CD14-positive monocyte (primary cell): ENCODE results near the gene IL31RA. TPM values are rescaled to one million over a fixed set of nuclear protein-coding genes. Genes with fewer than 3 reads are reported as not detected.

ENCODE experiments used
- DNase-seq, 3 donors: peaks; one replicate each; pipeline ENCODE4 v3.0.0-alpha.2; 2011 to 2022
- H2AFZ ChIP-seq: 2 replicates; pipeline ENCODE4 v1.6.0; 2012; ENCODE audit warnings: mild to moderate bottlenecking, low read depth, low read length, inconsistent platforms; ENCODE audit not compliant: insufficient read depth, poor library complexity, severe bottlenecking
- H3K27ac ChIP-seq, 2 donors: 1 replicate in 1 of 2; 2 replicates in 1 of 2; pipeline ENCODE4 v1.5.1; 2012 to 2013; ENCODE audit warnings: low read length in 2 of 2, control low read depth in 1 of 2, inconsistent platforms in 1 of 2, low read depth in 1 of 2, mild to moderate bottlenecking in 1 of 2
- H3K27me3 ChIP-seq, 2 donors: one replicate each; pipeline versions ENCODE4 v1.6.0 to v1.6.1; 2011 to 2013; ENCODE audit warnings: low read length in 2 of 2; ENCODE audit not compliant: control insufficient read depth in 2 of 2, insufficient read depth in 2 of 2
- H3K36me3 ChIP-seq, 2 donors: replicated peaks in 1 of 2; 1 replicate in 1 of 2; 2 replicates in 1 of 2; pipeline versions ENCODE4 v1.5.1 to v1.6.1; 2012 to 2013; ENCODE audit warnings: low read length in 2 of 2, control low read depth in 1 of 2, inconsistent platforms in 1 of 2, mild to moderate bottlenecking in 1 of 2; ENCODE audit not compliant: insufficient read depth in 2 of 2, control insufficient read depth in 1 of 2
- H3K4me1 ChIP-seq, 2 donors: 1 replicate in 1 of 2; 2 replicates in 1 of 2; pipeline versions ENCODE4 v1.5.1 to v1.6.1; 2012 to 2013; ENCODE audit warnings: low read length in 2 of 2, control low read depth in 1 of 2, inconsistent platforms in 1 of 2, mild to moderate bottlenecking in 1 of 2, moderate library complexity in 1 of 2; ENCODE audit not compliant: insufficient read depth in 2 of 2, control insufficient read depth in 1 of 2
- H3K4me2 ChIP-seq: replicated peaks from 2 replicates; pipeline ENCODE3; 2012; ENCODE audit warnings: low read length, moderate library complexity, mild to moderate bottlenecking; ENCODE audit not compliant: poor library complexity, severe bottlenecking; ENCODE audit errors: extremely low read depth
- H3K4me3 ChIP-seq, 3 experiments: fragments of 200-600 bp in 1 of 3; sonication (generic) in 1 of 3; replicated peaks in 1 of 3; 1 replicate in 2 of 3; 2 replicates in 1 of 3; pipeline ENCODE4 v1.5.1; 2011 to 2013; ENCODE audit warnings: low read length in 3 of 3, mild to moderate bottlenecking in 3 of 3, control low read depth in 2 of 3, low read depth in 2 of 3, inconsistent platforms in 1 of 3, moderate library complexity in 1 of 3
- H3K79me2 ChIP-seq: 2 replicates; pipeline ENCODE4 v1.6.0; 2012; ENCODE audit warnings: mild to moderate bottlenecking, control low read depth, inconsistent platforms, low read length, moderate library complexity; ENCODE audit not compliant: insufficient read depth
- H3K9ac ChIP-seq: 2 replicates; pipeline ENCODE4 v1.6.0; 2017; ENCODE audit warnings: low read length, mild to moderate bottlenecking; ENCODE audit not compliant: insufficient read depth, poor library complexity, severe bottlenecking
- H3K9me3 ChIP-seq, 2 donors: replicated peaks in 1 of 2; 1 replicate in 1 of 2; 2 replicates in 1 of 2; pipeline versions ENCODE4 v1.5.1 to v1.6.1; 2012 to 2013; ENCODE audit warnings: low read length in 2 of 2, control low read depth in 1 of 2; ENCODE audit not compliant: control insufficient read depth in 1 of 2, insufficient read depth in 1 of 2
- H4K20me1 ChIP-seq: 2 replicates; pipeline ENCODE4 v1.6.0; 2012; ENCODE audit warnings: mild to moderate bottlenecking, low read length, control low read depth, moderate library complexity; ENCODE audit not compliant: insufficient read depth
- H3K27ac Mint-ChIP-seq, 7 donors: one replicate each; pipeline ENCODE4 v1.8.0; 2020; ENCODE audit warnings: mild to moderate bottlenecking in 7 of 7, mixed read lengths in 7 of 7, moderate library complexity in 6 of 7, inconsistent platforms in 2 of 7
- H3K27me3 Mint-ChIP-seq, 3 donors: one replicate each; pipeline ENCODE4 v1.8.0; 2021 to 2022; ENCODE audit warnings: low read depth in 3 of 3, mild to moderate bottlenecking in 3 of 3, mixed read lengths in 3 of 3, moderate library complexity in 3 of 3, inconsistent platforms in 1 of 3
- H3K36me3 Mint-ChIP-seq, 2 donors: one replicate each; pipeline ENCODE4 v1.8.0; 2020; ENCODE audit warnings: mixed read lengths in 2 of 2, inconsistent platforms in 1 of 2, mild to moderate bottlenecking in 1 of 2
- H3K4me1 Mint-ChIP-seq: one replicate; pipeline ENCODE4 v1.8.0; 2020; ENCODE audit warnings: mild to moderate bottlenecking, mixed read lengths
- H3K4me3 Mint-ChIP-seq, 2 donors: one replicate each; pipeline ENCODE4 v1.8.0; 2020; ENCODE audit warnings: mild to moderate bottlenecking in 2 of 2, mixed read lengths in 2 of 2, moderate library complexity in 1 of 2
- H3K9me3 Mint-ChIP-seq, 7 donors: one replicate each; pipeline ENCODE4 v1.8.0; 2020 to 2022; ENCODE audit warnings: mixed read lengths in 7 of 7, mild to moderate bottlenecking in 6 of 7, moderate library complexity in 6 of 7, inconsistent platforms in 2 of 7
- CTCF ChIP-seq: fragments of 200-600 bp; IDR thresholded peaks from one replicate; pipeline ENCODE4 v1.8.0; 2022; ENCODE audit warnings: antibody characterized with exemption, mild to moderate bottlenecking
- WGBS: methylation state at CpG from one replicate; pipeline ENCODE4 v1.1.5; 2013; ENCODE audit warnings: missing lambda C conversion rate; ENCODE audit not compliant: insufficient coverage; 5-methylcytosine and 5-hydroxymethylcytosine counted together
- intact Hi-C, 2 donors: fragments of 100-400 bp; cut with micrococcal nuclease; formaldehyde crosslinking; loops; one replicate each; pipeline versions ENCODE4 v1.15.0 to v1.15.1; 2023
- polyA plus RNA-seq, 3 donors: library from polyadenylated mRNA; depleted of rRNA in 1 of 3; unstranded in 2 of 3; stranded (reverse) in 1 of 3; fragments of 300-500 nt in 2 of 3; fragments of >200 nt in 1 of 3; fragmentation: Illumina TruSeq in 2 of 3; gene quantifications; 1 replicate in 2 of 3; 2 replicates in 1 of 3; pipeline ENCODE4 v1.2.3, GENCODE V29; 2012 to 2021

The IL31RA gene
- polyA plus RNA-seq, 3 donors = 0.52 to 1.8 (median 1.3) TPM

GRCh38 chr5:55905251-55905650 is 54.1 kb downstream of the IL31RA start:
- Histone ChIP-seq H2AFZ (no peak overlapping the region), H3K9ac (no peak overlapping the region), H3K4me1 (peaks cover 22 to 23% of the 10 kb centered on the region in 2 donors), H3K36me3 (peaks cover 0 to 40% of the 10 kb centered on the region in 2 donors), H4K20me1 (no peaks in the 10 kb centered on the region), H3K27me3 (no peaks in the 10 kb centered on the region), H3K79me2 (no peaks in the 10 kb centered on the region), H3K4me2 (no peak overlapping the region), H3K27ac (no peak overlapping the region), H3K9me3 (no peaks in the 10 kb centered on the region), H3K4me3 (no peak overlapping the region)
- Mint-ChIP-seq H3K9me3 (peaks cover 0 to 2% (median 0%) of the 10 kb centered on the region in 7 donors), H3K27me3 (no peaks in the 10 kb centered on the region), H3K36me3 (peaks cover 37 to 57% of the 10 kb centered on the region in 2 donors), H3K4me1 (peaks cover 24% of the 10 kb centered on the region), H3K27ac (peak overlapping the region in 2 of 7 donors; percentile 48 to 77), H3K4me3 (no peak overlapping the region)
- no peak for DNase-seq
- WGBS = 50% methylated on average over 2 of the region's 4 CpGs
- no peak for TF ChIP-seq CTCF
- intact Hi-C loops = loop anchor here in 1 of 2 donors (10.0 kb wide), 1 partner anchor 190 kb away; the partner anchor contains the start of gene SLC38A9

- Mint-ChIP-seq H3K36me3 (peaks cover 46 to 72% of the 10 kb centered on the region in 2 donors), H3K27ac (peak overlapping the region in 1 of 7 donors; percentile 17), H3K27me3 (peaks cover 0 to 2% (median 0%) of the 10 kb centered on the region in 3 donors), H3K4me3 (no peak overlapping the region), H3K9me3 (no peaks in the 10 kb centered on the region), H3K4me1 (peaks cover 21% of the 10 kb centered on the region)
- Histone ChIP-seq H4K20me1 (no peaks in the 10 kb centered on the region), H3K27me3 (no peaks in the 10 kb centered on the region), H3K9me3 (no peaks in the 10 kb centered on the region), H3K4me1 (peaks cover 17 to 19% of the 10 kb centered on the region in 2 donors), H2AFZ (no peak overlapping the region), H3K4me3 (no peak overlapping the region), H3K4me2 (no peak overlapping the region), H3K36me3 (peaks cover 7 to 58% of the 10 kb centered on the region in 2 donors), H3K79me2 (no peaks in the 10 kb centered on the region), H3K9ac (no peak overlapping the region), H3K27ac (no peak overlapping the region)
- no CpG with 5 or more reads among the region's 7 CpGs for WGBS
- DNase-seq = no peak
- intact Hi-C loops = loop anchor here in 1 of 2 donors (10.0 kb wide), 1 partner anchor 193 kb away; the partner anchor contains the start of gene SLC38A9
- TF ChIP-seq CTCF = no peak
These were observed 56.8 kb downstream of the IL31RA start for GRCh38 chr5:55907927-55908326.
